Measurements from ENCODE around the gene SH3RF3.

SH3RF3 gene

GRCh38 chr2:109203246-109204011 is 74.4 kb downstream of the SH3RF3 start:
- no peak for DNase-seq (ENCODE audit: low read depth)

DNA sequence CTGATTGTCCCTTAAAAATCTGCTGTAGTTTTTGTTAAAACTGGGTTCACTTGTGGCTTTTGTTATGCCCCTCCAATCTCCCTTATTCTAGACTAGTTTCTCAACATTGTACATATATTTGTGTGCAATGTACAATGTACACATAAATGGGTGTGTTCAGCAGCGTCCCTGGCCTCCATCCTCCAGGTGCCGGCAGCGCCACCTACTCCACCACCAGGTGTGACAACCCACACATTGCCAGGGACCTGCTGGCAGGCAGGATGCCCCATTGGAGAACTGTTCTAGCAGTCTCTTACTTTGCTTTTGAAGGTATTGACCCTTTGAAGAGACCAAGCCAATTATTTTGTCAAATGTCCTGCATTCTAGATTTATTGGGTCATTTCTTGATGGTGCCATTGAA is 75.4 kb downstream of the SH3RF3 start:
- no peak for DNase-seq (ENCODE audit: low read depth)

GRCh38 chr2:109205447-109205846 is 76.4 kb downstream of the SH3RF3 start:
- DNase-seq (ENCODE audit: low read depth): no peak

GRCh38 chr2:109206569-109207146 is 77.7 kb downstream of the SH3RF3 start:
- DNase-seq (ENCODE audit: low read depth): no peak

DNA sequence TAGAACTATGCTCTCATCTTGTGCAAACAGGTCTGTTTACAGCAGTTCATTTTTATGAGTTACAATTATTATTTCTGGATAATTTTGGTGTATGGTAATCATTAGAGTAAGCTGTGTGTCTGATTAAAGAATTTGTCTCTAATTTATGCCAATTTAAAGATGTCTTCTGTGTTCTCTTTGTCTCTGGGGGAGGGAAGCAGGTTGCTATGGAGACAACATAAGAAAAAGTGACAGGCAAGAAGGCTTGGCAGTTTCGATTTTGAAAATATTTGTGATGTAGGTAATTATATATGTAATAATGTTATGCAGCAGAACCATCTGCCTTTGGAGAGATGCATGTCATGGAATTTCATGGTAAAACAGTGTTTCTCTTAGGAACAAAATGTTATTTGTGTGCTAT is 78.2 kb downstream of the SH3RF3 start:
- no peak for DNase-seq (ENCODE audit: low read depth)

GRCh38 chr2:109208071-109208950 is 79.3 kb downstream of the SH3RF3 start:
- DNase-seq (ENCODE audit: low read depth): no peak

- DNase-seq (ENCODE audit: low read depth): no peak
Measured at GRCh38 chr2:109208951-109209335, 79.9 kb downstream of the SH3RF3 start.

GRCh38 chr2:109209412-109209811 is 80.4 kb downstream of the SH3RF3 start:
- DNase-seq (ENCODE audit: low read depth): no peak

DNA sequence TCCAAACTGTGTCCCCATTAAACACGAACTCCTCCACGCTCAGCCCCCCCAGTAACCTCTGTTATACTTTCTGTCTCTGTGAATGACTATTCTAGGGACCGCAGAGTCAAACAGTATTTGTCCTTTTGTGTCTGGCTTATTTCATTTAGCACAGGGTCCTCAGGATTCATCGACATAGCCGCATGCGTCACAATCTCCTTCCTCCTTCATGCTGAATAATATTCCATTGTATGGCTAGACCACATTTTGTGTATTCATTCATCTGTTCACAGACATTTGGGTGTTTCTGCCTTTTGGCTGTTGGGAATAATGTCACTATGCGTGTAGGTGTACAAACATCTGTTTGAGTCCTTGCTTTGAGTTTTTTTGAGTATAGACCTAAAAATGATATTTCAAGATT is 80.9 kb downstream of the SH3RF3 start:
- DNase-seq (ENCODE audit: low read depth): no peak

- no peak for DNase-seq (ENCODE audit: low read depth)
Measured at GRCh38 chr2:109210431-109211200, 81.6 kb downstream of the SH3RF3 start.

GRCh38 chr2:109211315-109211714 is 82.3 kb downstream of the SH3RF3 start:
- no peak for DNase-seq (ENCODE audit: low read depth)

- DNase-seq (ENCODE audit: low read depth): no peak
Measured at GRCh38 chr2:109212836-109213563, 84.0 kb downstream of the SH3RF3 start.

DNA sequence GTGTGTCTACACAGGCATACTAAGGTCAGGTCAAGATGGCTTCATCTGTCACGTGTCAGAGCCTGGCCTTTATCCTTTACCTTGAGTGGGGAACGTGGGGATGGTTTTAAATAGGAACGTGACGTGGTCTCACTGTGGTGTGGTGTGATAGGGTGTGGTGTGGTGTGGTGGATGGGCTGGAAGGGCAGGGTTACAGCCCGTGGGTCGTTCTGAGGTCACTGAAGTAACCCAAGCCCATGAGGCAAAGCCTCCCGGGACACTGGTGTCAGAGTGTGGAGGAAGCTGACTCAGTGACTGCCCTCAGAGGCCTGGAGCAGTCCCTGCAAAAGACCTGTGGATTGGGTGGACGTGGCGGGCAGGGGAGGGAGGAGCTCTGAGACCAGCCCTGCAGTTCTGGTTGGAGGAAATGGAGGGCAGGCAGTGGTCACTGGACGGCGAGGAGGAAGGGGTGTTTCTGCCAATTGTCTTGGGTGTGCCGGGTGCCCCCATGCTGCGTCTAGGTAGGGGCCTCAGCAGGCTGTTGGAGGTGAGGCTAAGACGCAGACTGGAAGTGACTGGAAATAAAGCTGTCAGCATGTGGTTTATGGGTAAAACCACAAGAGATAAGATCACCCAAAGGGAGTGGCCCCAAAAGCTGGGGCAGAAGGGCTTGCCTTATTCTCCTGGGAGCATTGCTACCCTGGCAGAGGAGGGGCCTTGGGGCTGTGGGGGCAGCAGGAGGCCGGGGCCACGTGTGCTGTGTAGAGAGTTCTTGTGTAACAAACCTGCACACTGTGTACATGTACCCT is 84.8 kb downstream of the SH3RF3 start:
- peak; percentile 19 for DNase-seq (ENCODE audit: low read depth)

DNA sequence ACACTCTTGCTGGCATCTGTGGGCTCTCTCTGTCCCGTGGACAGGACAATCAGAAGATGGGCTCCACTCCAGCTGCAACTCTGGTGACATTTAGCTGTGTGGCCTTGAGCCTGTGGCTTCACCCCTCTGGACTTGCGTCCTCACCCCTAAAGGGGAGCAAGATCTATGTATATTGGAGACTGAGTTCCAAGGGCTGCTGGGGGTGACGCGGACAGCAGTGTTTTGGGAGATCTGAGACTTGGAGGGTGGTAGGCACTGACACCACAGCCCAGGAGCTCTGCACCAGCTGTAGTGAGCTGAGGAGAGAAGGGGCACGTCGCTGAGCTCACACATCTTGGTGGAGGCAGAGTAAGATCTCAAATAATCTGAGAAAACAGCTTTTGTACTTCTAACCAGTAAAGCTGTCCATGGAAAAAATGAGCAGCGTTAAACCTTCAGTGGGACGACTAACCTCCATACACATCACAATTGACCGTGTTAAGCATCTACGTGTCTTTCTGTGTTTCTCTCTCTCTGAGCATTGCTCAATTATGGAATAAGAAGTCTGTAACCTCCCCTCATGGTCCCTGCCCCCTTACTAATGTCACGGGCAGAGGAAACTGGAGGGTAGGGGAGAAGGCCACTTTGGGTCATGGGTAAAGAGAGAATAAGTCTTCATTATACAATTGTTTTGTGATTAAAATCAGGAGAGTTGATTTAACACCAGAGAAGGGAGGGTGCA is 85.8 kb downstream of the SH3RF3 start:
- no peak for DNase-seq (ENCODE audit: low read depth)

DNA sequence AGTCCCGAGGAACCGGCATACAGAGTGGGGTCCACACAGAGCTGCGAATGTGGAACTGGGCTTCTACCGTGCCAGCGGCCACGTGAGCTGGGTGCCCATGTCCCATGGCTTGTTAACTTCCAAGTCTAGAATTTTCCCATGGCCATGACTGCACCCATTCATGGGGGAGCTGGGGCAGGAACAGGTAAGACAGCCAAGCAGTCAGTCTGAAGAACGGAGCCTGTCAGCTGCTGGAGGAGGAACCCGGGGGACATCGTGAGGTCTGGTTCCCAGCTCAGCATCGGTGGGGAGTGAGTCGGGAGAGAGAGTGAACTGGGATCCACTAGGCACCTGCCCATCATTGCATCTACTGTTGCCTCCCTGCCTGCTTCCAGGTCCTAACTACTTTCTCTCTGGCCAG is 86.9 kb downstream of the SH3RF3 start:
- DNase-seq (ENCODE audit: low read depth): no peak

DNA sequence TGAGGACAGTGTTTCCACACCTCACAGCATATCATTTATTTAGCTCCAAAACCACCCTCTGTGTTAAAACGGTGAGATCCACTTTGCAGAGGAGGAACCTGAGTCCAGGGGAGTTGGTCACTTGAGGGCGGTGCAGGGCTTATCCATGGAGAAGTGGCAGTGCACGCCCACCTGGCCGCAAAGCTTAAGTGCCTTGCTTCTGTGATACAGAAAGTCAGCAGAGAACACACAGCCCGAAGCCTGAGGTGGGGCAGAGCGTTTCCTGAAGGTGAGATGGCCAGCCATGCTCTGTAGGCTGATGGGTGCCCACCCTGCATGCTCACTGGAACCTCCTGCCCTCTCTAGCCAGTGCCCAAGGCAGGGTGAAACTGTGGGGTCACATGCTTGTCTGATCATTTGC is 87.3 kb downstream of the SH3RF3 start:
- no peak for DNase-seq (ENCODE audit: low read depth)

- no peak for DNase-seq (ENCODE audit: low read depth)
Measured at GRCh38 chr2:109217362-109218086, 88.5 kb downstream of the SH3RF3 start.

GRCh38 chr2:109218087-109218791 is 89.2 kb downstream of the SH3RF3 start:
- no peak for DNase-seq (ENCODE audit: low read depth)

DNA sequence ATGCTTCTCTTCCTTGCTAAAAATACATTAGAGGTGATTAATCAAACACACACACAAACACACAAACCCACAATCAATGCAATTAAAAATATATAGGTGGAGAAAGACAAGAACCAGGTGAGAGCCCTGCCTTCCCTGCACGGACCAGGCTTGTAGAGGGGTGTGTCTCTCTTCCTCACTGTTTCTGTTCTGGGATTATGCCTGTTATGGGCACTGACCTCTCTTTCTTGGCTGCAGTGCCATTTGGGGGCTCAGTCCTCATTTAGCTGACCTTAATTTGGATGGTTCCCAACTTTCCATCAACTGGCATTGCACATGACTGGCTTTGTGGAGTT is 89.8 kb downstream of the SH3RF3 start:
- DNase-seq (ENCODE audit: low read depth): no peak

Data from activated T-helper 1 cell treated with Interleukin-2 at 50 U/mL for 16 hours (primary cell).